Measurements from ENCODE around the gene TLE4. TPM values are rescaled to one million over a fixed set of nuclear protein-coding genes. Genes with fewer than 3 reads are reported as not detected.
A peak's percentile ranks its signal among the peaks of the same experiment; 100 is the strongest.
"Not testable (repeated sequence)": the region's sequence is repeated elsewhere in the genome, so short reads cannot be mapped to it uniquely, and the experiment has no call there.

TLE4 gene
- total RNA-seq, 1 donor from 2014 or later: 98.5 TPM

DNA sequence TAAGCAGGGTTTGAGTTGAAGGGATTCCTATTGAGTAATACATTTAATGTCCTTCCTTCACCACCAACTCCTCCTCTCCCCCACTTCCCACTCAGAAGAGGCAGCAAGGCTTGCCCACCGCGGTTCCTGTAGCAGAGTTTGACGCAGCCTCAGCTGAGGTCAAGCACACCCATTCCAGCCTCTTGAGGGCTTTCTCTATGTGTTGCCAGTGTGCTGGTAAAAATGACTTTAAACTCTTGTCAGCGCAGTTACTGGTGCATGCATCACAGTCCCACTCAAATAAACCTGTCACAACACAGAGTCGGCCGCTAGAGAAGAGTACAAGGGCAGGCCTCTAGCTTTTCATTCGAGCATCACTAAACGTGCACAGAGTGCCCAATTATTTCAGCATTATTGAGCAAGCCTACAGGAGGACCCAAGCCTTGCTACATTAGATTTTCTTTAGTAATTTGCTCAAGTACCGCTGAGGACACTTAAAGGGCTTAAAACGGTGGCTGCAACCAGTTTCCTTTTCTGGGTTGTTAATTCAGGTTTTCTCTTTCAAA, 79.6 kb downstream of the TLE4 start:
- H3K9me3 ChIP-seq (ENCODE audit: insufficient read depth, low read depth, low read length): no peaks in the 10 kb centered on the region
- Mint-ChIP-seq H3K27ac (ENCODE audit: unreplicated experiment) (no peak overlapping the region), H3K4me3 (ENCODE audit: unreplicated experiment) (no peak overlapping the region), H3K4me1 (ENCODE audit: low read depth, unreplicated experiment) (peaks cover 13% of the 10 kb centered on the region), H3K9me3 (ENCODE audit: unreplicated experiment) (no peaks in the 10 kb centered on the region), H3K36me3 (ENCODE audit: low read depth, unreplicated experiment) (peaks cover 13% of the 10 kb centered on the region), H3K27me3 (ENCODE audit: low read depth, unreplicated experiment) (no peaks in the 10 kb centered on the region)
- H3K27me3 ChIP-seq (ENCODE audit: insufficient read depth, low read length): no peaks in the 10 kb centered on the region
- H2AFZ ChIP-seq (ENCODE audit: low read depth, low read length): no peak overlapping the region
- no peak for FAIRE-seq
- no peak overlapping the region for H3K4me3 ChIP-seq (ENCODE audit: insufficient read depth, low read depth, low read length)
- peaks cover 41% of the 10 kb centered on the region for H4K20me1 ChIP-seq (ENCODE audit: insufficient read depth, low read length)
- peaks cover 8% of the 10 kb centered on the region for H3K79me2 ChIP-seq (ENCODE audit: insufficient read depth, low read length)
- no peak overlapping the region for H3K27ac ChIP-seq (ENCODE audit: low read depth, low read length)
- TF ChIP-seq, protein P1, sequence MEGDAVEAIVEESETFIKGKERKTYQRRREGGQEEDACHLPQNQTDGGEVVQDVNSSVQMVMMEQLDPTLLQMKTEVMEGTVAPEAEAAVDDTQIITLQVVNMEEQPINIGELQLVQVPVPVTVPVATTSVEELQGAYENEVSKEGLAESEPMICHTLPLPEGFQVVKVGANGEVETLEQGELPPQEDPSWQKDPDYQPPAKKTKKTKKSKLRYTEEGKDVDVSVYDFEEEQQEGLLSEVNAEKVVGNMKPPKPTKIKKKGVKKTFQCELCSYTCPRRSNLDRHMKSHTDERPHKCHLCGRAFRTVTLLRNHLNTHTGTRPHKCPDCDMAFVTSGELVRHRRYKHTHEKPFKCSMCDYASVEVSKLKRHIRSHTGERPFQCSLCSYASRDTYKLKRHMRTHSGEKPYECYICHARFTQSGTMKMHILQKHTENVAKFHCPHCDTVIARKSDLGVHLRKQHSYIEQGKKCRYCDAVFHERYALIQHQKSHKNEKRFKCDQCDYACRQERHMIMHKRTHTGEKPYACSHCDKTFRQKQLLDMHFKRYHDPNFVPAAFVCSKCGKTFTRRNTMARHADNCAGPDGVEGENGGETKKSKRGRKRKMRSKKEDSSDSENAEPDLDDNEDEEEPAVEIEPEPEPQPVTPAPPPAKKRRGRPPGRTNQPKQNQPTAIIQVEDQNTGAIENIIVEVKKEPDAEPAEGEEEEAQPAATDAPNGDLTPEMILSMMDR (IDR thresholded peaks at IDR 0.05; ENCODE audit: insufficient read depth, low read depth, low read length): no peak
- TF ChIP-seq EZH2 (IDR thresholded peaks at IDR 0.05; ENCODE audit: insufficient read depth, low read length): no peak
- DNase-seq (ENCODE audit: low read depth): peak; percentile 63
- peaks cover 5% of the 10 kb centered on the region for H3K36me3 ChIP-seq (ENCODE audit: insufficient read depth, low read length)
- H3K9ac ChIP-seq (ENCODE audit: low read length): no peak overlapping the region
- peaks cover 5% of the 10 kb centered on the region for H3K4me1 ChIP-seq (ENCODE audit: insufficient read depth, low read length)
- H3K4me2 ChIP-seq (ENCODE audit: low read length): peak overlapping the region; percentile 48

DNA sequence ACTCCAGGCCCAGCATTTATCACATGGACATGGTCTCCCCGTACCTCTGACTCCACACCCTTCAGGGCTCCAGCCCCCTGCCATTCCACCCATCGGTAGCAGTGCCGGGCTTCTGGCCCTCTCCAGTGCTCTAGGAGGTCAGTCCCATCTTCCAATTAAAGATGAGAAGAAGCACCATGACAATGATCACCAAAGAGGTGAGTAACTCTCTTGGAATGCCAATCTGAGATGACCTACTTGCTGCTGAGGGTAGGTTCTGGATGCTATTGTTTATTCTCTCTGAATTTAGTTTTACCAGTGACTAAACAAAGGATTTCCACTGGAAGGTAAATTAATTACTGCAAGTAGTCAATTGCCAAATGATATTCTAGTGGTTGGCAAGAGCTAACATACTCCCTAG, 80.8 kb downstream of the TLE4 start:
- H3K4me1 ChIP-seq (ENCODE audit: insufficient read depth, low read length): peaks cover 10% of the 10 kb centered on the region
- H3K9me3 ChIP-seq (ENCODE audit: insufficient read depth, low read depth, low read length): no peaks in the 10 kb centered on the region
- H3K4me2 ChIP-seq (ENCODE audit: low read length): no peak overlapping the region
- no peaks in the 10 kb centered on the region for H3K27me3 ChIP-seq (ENCODE audit: insufficient read depth, low read length)
- Mint-ChIP-seq H3K27ac (ENCODE audit: unreplicated experiment) (no peak overlapping the region), H3K36me3 (ENCODE audit: low read depth, unreplicated experiment) (peaks cover 16% of the 10 kb centered on the region), H3K4me1 (ENCODE audit: low read depth, unreplicated experiment) (peaks cover 14% of the 10 kb centered on the region), H3K27me3 (ENCODE audit: low read depth, unreplicated experiment) (no peaks in the 10 kb centered on the region), H3K4me3 (ENCODE audit: unreplicated experiment) (no peak overlapping the region), H3K9me3 (ENCODE audit: unreplicated experiment) (no peaks in the 10 kb centered on the region)
- no peak overlapping the region for H3K27ac ChIP-seq (ENCODE audit: low read depth, low read length)
- H3K79me2 ChIP-seq (ENCODE audit: insufficient read depth, low read length): peaks cover 8% of the 10 kb centered on the region
- H3K9ac ChIP-seq (ENCODE audit: low read length): no peak overlapping the region
- H3K36me3 ChIP-seq (ENCODE audit: insufficient read depth, low read length): peaks cover 5% of the 10 kb centered on the region
- H3K4me3 ChIP-seq (ENCODE audit: insufficient read depth, low read depth, low read length): no peak overlapping the region
- no peak for FAIRE-seq
- peaks cover 49% of the 10 kb centered on the region for H4K20me1 ChIP-seq (ENCODE audit: insufficient read depth, low read length)
- peak; percentile 43 for DNase-seq (ENCODE audit: low read depth)
- TF ChIP-seq EZH2 (IDR thresholded peaks at IDR 0.05; ENCODE audit: insufficient read depth, low read length): no peak
- TF ChIP-seq, protein P1 (IDR thresholded peaks at IDR 0.05; ENCODE audit: insufficient read depth, low read depth, low read length): no peak
- H2AFZ ChIP-seq (ENCODE audit: low read depth, low read length): no peak overlapping the region

DNA sequence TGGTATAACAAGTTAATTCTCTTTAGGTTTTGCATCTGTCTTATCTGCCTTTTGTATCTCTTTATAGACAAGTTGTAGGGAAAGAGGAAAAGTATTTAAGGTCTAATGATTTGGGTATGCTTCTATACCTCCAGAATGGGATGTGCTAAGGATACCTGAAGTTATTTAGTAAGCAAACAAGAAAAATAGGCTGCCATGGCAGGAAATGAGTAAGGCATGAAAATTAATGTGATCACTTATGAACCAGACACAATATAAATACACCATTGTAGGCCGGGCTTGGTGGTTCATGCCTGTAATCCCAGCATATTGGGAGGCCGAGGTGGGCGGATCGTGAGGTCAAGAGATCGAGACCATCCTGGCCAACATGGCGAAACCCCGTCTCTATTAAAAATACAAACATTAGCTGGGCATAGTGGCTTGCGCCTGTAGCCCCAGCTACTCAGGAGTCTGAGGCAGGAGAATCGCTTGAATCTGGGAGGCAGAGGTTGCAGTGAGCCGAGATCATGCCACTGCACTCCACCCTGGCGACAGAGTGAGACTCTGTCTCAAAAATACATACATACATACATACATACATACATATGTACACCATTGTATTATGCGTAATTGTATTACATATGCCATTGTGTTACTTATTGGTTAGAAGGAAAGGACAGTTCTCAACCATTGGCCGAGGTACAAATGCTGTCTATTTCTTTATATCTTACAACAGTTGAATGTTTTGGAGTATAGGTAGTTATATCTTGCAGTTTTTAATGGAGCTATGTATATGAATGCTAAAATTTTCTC, 83.0 kb downstream of the TLE4 start:
- H3K4me3 Mint-ChIP-seq (ENCODE audit: unreplicated experiment); H3K27ac Mint-ChIP-seq (ENCODE audit: unreplicated experiment); H3K9me3 ChIP-seq (ENCODE audit: insufficient read depth, low read depth, low read length); H3K9me3 Mint-ChIP-seq (ENCODE audit: unreplicated experiment); FAIRE-seq; H3K4me2 ChIP-seq (ENCODE audit: low read length); DNase-seq (ENCODE audit: low read depth); H3K79me2 ChIP-seq (ENCODE audit: insufficient read depth, low read length); H2AFZ ChIP-seq (ENCODE audit: low read depth, low read length); H3K27ac ChIP-seq (ENCODE audit: low read depth, low read length); H3K36me3 ChIP-seq (ENCODE audit: insufficient read depth, low read length); H3K9ac ChIP-seq (ENCODE audit: low read length); H3K4me3 ChIP-seq (ENCODE audit: insufficient read depth, low read depth, low read length); H3K27me3 Mint-ChIP-seq (ENCODE audit: low read depth, unreplicated experiment); H3K27me3 ChIP-seq (ENCODE audit: insufficient read depth, low read length): not testable (repeated sequence)
- Histone ChIP-seq H3K4me1 (ENCODE audit: insufficient read depth, low read length) (peaks cover 14% of the 10 kb centered on the region), H4K20me1 (ENCODE audit: insufficient read depth, low read length) (peaks cover 37% of the 10 kb centered on the region)
- peaks cover 20% of the 10 kb centered on the region for H3K36me3 Mint-ChIP-seq (ENCODE audit: low read depth, unreplicated experiment)
- H3K4me1 Mint-ChIP-seq (ENCODE audit: low read depth, unreplicated experiment): peaks cover 21% of the 10 kb centered on the region
